T-helper 2 cell treated with Interferon-gamma antibody and Interleukin-4, amounts not matched to agents 5 μg/mL and 100 μg/mL, for 36 hours (primary cell): Measurements from ENCODE around the gene SCN2B.

Experiments used
- DNase-seq: peaks from one replicate; pipeline ENCODE4 v3.0.0; 2021; ENCODE audit warnings: low spot score
- H3K27ac Mint-ChIP-seq: one replicate; pipeline ENCODE4 v1.8.0; 2021; ENCODE audit warnings: mild to moderate bottlenecking, mixed read lengths
- H3K27me3 Mint-ChIP-seq: one replicate; pipeline ENCODE4 v1.8.0; 2021; ENCODE audit warnings: low read depth, mixed read lengths
- H3K36me3 Mint-ChIP-seq: one replicate; pipeline ENCODE4 v1.8.0; 2021; ENCODE audit warnings: low read depth, mixed read lengths
- H3K4me1 Mint-ChIP-seq: one replicate; pipeline ENCODE4 v1.8.0; 2021; ENCODE audit warnings: low read depth, mixed read lengths
- H3K4me3 Mint-ChIP-seq: one replicate; pipeline ENCODE4 v1.8.0; 2022; ENCODE audit warnings: mild to moderate bottlenecking, moderate library complexity, mixed read lengths
- H3K9me3 Mint-ChIP-seq: one replicate; pipeline ENCODE4 v1.8.0; 2021; ENCODE audit warnings: mixed read lengths

Gene SCN2B, protein sequence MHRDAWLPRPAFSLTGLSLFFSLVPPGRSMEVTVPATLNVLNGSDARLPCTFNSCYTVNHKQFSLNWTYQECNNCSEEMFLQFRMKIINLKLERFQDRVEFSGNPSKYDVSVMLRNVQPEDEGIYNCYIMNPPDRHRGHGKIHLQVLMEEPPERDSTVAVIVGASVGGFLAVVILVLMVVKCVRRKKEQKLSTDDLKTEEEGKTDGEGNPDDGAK

DNA sequence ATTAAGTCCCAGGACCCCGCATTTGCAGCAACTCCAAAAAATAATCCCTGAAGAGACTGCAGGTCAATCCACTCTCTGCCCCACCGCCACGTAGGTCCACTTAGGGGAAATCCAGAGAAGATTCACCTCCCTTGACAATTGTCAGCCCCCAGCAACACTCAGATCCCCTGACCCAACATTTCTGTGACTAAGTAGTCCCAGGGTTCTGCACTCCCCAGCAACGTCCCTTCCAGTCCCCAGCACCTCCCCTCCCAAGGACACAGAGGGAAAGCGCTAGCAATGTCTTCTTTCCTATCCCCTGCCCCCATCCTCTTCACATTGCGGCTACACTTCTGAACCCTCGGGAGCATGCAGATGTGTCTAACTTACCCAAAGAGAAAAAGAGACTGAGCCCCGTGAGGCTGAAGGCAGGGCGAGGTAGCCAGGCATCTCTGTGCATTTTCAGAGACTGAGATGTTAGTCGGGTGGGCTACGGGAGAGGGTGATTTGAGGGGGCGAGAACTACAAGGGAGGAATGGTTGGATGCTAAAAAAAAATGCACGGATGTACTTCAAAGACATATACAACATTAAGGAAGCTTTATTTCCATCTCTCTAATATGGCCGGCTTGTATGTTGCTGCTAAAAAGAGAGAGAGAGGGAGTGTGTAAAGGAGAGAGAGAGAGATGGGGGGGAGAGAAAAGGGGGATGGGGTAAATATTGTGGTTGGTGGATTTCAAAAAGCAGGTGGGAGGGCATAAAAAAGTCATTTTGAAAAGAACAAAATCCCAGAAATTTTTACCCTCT is at the start of gene SCN2B:
Gene SCN2B, minus strand, starts transcription at position 647 of the 785 bp plus-strand sequence. Its CDS starts 208 bp downstream, at position 439.
- H3K27me3 Mint-ChIP-seq, result peaks cover 17% of the 10 kb centered on the region
- H3K9me3 Mint-ChIP-seq, result no peaks in the 10 kb centered on the region
- H3K4me1 Mint-ChIP-seq, result peaks cover 3% of the 10 kb centered on the region
- H3K27ac Mint-ChIP-seq, result no peak within 1 kb of the TSS
- DNase-seq, result no peak
- no peak within 1 kb of the TSS for H3K4me3 Mint-ChIP-seq
- no peaks in the 10 kb centered on the region for H3K36me3 Mint-ChIP-seq

DNA sequence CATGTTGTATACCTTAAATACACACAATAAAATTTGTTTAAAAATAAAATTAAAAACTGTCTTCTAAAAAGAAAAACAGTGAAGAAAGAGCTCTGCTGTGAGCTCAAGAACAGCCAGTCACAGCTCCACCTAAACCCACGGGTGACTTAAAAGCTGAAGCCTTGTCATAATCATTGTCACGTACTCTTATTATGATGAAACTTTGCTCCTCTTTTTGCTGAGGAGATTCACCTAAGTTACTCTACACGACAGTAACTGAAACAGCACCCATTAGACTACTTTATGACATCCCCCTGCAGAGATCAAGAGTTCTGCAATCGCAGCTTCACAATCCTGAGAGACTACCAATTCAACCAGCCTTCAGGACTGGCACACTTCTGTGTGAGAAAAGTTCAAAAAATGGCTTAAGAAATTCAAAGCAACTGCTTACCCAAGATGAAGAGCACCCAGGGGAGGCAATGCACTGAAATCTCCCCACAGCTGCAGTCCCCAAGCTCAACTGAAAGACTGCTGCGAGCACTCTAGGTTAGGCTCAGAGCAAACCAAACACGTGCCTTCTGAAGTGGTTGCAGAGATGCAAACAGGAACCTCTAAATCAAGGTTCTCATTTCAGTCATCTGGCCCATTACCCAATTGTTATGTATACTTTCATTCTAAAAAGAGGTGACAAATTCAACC is 48.2 kb upstream of the SCN2B start, which contains the start of gene JAML:
Gene JAML, minus strand, starts transcription at position 501 of the 678 bp plus-strand sequence. CDS start 10,145 bp downstream, outside the sequence.
- Mint-ChIP-seq H3K4me3 (peak within 1 kb of the TSS; percentile 91), H3K9me3 (no peaks in the 10 kb centered on the region), H3K36me3 (peaks cover 48% of the 10 kb centered on the region), H3K27ac (peak within 1 kb of the TSS; percentile 92), H3K4me1 (peaks cover 84% of the 10 kb centered on the region), H3K27me3 (no peaks in the 10 kb centered on the region)
- DNase-seq, result peak; percentile 66

DNA sequence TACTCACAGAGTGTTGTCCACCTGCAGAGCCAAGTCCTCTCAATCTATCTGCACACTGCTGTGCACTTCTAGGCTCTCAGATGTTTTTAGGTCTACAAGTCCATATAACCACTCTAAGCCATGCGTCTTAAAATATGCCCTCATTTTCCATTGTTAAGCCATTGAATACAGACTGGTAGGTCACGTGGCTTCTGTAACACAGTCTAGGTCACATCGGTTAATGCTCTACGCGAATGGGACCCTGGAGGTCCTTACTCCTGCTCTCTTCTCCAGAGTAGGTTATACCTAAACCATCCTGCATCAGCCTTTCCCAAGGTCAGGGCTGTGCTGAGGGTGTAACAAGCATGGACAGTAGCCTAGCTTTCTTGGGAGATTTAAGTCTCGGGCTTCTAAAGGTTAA is 47.6 kb upstream of the SCN2B start:
- peaks cover 49% of the 10 kb centered on the region for H3K36me3 Mint-ChIP-seq
- no peak for DNase-seq
- no peaks in the 10 kb centered on the region for H3K27me3 Mint-ChIP-seq
- H3K4me1 Mint-ChIP-seq, result peaks cover 85% of the 10 kb centered on the region
- peak overlapping the region; percentile 91 for H3K4me3 Mint-ChIP-seq
- H3K9me3 Mint-ChIP-seq, result no peaks in the 10 kb centered on the region
- H3K27ac Mint-ChIP-seq, result peak overlapping the region; percentile 92

DNA sequence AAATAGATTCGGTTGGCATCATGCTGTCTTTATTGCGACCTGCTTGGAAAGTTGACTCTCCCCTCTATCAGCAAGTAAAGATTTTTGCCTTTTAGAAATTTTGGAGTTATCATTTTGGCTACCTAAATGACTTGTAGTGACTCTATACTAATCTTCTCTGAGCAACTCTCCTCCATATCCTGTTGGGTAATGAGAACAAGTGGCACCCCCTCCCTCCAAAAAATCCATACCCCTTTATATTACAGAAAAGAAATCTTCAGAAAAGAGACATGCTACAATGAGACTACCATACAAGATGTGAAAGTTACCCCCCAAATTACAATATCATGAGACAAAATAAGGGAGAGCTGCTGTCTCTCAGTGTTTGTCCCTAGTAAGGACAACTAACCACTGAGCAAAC is 47.1 kb upstream of the SCN2B start:
- Mint-ChIP-seq H3K36me3 (peaks cover 52% of the 10 kb centered on the region), H3K27me3 (no peaks in the 10 kb centered on the region), H3K4me3 (peak overlapping the region; percentile 91), H3K9me3 (no peaks in the 10 kb centered on the region), H3K27ac (peak overlapping the region; percentile 92), H3K4me1 (peaks cover 87% of the 10 kb centered on the region)
- DNase-seq, result no peak

DNA sequence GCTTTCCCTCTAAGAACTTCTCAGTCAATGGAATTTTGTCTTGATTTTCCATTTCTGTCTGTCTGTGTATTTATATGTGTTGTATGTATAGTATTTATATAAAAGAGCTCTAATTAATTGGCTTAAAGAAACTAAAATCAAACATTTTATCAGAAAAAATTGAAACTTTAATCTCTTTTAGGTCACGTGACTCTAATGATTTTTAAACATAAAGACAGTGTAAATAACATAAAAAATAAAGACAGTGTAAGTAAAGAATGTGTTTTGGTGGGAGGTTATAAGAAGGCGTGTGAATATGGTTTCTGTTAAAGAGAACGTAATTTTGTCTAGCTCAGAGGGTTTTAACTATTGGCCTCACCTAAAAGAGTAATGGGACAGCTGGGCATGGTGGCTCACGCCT is 46.0 kb upstream of the SCN2B start:
- peak overlapping the region; percentile 91 for H3K4me3 Mint-ChIP-seq
- H3K27ac Mint-ChIP-seq, result peak overlapping the region; percentile 78

DNA sequence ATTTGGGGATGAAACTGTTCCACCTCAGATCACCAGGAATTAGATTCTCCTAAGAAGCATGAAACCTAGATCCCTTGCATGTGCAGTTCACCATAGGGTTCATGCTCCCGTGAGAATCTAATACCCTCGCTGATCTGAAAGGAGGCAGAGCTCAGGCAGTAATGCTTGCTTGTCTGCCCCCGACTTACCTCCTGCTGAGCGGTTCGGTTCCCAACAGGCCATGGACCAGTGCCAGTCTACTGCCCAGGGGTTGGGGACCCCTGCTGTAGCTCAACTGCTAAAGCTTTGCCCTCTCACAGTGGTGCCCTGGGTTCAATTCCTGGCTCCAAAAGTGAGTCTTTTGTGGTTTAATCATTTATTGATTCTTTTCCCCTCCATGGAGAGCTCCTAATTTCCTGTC is 45.0 kb upstream of the SCN2B start:
- H3K9me3 Mint-ChIP-seq, result no peaks in the 10 kb centered on the region
- H3K27ac Mint-ChIP-seq, result peak overlapping the region; percentile 94
- peaks cover 87% of the 10 kb centered on the region for H3K4me1 Mint-ChIP-seq
- H3K36me3 Mint-ChIP-seq, result peaks cover 42% of the 10 kb centered on the region
- H3K27me3 Mint-ChIP-seq, result no peaks in the 10 kb centered on the region
- peak overlapping the region; percentile 40 for H3K4me3 Mint-ChIP-seq
- no peak for DNase-seq

More for the DNA sequence above, 46.0 kb upstream of the SCN2B start:
- peaks cover 48% of the 10 kb centered on the region for H3K36me3 Mint-ChIP-seq
- H3K4me1 Mint-ChIP-seq, result peaks cover 87% of the 10 kb centered on the region
- DNase-seq, result no peak
- H3K9me3 Mint-ChIP-seq, result no peaks in the 10 kb centered on the region
- no peaks in the 10 kb centered on the region for H3K27me3 Mint-ChIP-seq

DNA sequence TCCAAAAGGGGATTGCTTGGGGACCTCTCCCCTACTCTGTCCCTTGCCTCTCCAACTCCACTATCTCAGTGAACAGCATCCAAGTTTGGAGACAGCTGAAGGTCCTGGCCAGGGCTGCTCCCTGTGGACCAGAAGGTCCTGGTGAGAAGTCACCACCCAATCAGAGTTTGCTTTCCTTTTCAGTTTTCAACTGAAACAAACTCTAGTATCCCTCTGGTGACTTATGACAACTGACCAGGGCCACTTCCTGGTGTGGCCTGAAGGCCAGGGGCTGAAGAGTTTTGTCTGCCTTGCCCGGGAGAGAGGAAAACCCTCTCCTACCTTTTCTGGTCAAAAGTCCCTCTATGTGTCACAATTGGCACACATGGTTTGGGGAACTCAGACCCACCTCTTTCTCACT is 43.3 kb upstream of the SCN2B start:
- Mint-ChIP-seq H3K27me3 (no peaks in the 10 kb centered on the region), H3K27ac (peak overlapping the region; percentile 94), H3K36me3 (peaks cover 27% of the 10 kb centered on the region), H3K4me1 (peaks cover 88% of the 10 kb centered on the region), H3K9me3 (no peaks in the 10 kb centered on the region), H3K4me3 (peak overlapping the region; percentile 78)
- DNase-seq, result no peak

DNA sequence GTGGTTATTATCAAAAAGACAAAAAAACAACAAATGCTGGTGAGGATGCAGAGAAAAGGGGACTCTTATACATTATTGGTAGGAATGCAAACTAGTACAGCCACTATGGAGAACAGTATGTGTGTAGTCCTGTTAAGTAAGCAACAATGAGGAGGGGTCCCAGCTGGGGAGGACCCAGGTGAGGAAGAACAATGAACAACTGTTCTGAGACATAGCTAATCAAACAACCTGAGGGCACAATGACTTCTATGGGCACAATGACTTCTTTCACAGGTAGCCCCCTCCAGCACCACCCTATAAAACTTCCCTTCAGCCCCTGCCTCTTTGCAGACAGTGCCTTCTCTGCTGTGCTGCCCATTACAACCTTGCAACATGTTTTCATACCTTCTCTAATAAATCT is 42.8 kb upstream of the SCN2B start:
- peaks cover 91% of the 10 kb centered on the region for H3K4me1 Mint-ChIP-seq

DNA sequence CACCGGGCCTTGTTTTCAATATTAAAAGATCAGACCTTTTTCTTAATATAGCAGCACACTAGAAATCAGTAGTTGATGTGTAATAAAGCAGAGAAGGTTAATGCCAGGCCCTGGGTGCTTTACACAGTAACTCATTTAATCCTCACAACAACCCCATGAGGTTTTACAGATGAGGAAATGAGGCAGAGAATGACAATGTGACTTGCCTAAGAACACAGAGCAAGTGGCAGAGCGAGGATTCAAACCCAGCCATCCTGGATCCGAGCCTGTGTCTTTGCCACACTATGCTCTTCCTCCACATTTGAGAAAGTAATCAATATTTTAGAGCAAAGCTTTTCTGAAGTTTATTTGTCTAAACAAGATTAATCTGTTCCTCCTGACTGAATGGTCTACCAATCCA is 41.1 kb upstream of the SCN2B start:
- DNase-seq, result peak; percentile 42

More for the DNA sequence above, 42.8 kb upstream of the SCN2B start:
- no peak for DNase-seq
- Mint-ChIP-seq H3K4me3 (peak overlapping the region; percentile 78), H3K36me3 (peaks cover 25% of the 10 kb centered on the region), H3K9me3 (no peaks in the 10 kb centered on the region), H3K27ac (peak overlapping the region; percentile 94), H3K27me3 (no peaks in the 10 kb centered on the region)

DNA sequence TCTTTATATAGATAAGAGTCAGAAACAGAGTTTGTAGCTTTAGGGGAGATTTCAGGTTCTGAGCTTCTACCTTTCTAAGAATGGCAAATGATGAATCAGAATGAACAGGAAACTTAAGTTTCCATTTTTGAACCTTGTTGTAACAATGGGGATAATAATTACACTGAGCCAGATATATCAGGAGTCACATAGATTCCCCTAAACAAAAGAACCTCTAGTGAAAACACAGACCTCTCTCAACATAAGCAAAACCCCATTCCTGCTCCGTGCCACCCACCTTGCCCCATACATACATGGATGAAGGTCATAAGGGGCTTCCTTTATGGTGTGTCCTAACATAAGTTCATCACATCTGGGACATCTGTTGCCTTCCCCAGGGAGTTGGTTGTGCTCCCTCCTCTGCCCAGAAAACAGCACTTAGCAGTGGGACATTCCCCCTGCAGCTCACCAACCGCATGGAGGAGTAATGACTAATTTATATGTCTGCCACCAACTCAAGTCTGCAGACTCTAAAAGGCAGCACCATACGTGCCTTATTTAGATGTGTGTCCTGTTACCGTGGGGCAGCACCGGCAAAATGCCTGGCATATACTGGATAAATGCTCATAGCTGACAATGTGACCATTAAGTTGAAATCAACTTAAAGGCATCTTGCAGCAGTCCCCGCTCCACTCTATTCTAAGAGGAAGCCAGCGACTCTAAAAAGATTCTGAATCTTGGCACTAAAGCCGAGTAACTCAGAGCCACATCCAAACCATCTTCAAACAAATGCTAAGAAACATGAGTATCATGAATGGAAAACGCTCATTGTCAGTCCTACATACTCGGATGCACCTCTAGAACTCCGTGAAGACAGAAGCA is 40.4 kb upstream of the SCN2B start:
- H3K4me3 Mint-ChIP-seq, result peak overlapping the region; percentile 78
- peak; percentile 74 for DNase-seq
- peaks cover 40% of the 10 kb centered on the region for H3K36me3 Mint-ChIP-seq
- H3K9me3 Mint-ChIP-seq, result no peaks in the 10 kb centered on the region
- peaks cover 95% of the 10 kb centered on the region for H3K4me1 Mint-ChIP-seq
- H3K27ac Mint-ChIP-seq, result peak overlapping the region; percentile 94
- no peaks in the 10 kb centered on the region for H3K27me3 Mint-ChIP-seq

More for the DNA sequence above, 41.1 kb upstream of the SCN2B start:
- Mint-ChIP-seq H3K27me3 (no peaks in the 10 kb centered on the region), H3K9me3 (no peaks in the 10 kb centered on the region), H3K36me3 (peaks cover 37% of the 10 kb centered on the region), H3K27ac (peak overlapping the region; percentile 94), H3K4me3 (peak overlapping the region; percentile 78), H3K4me1 (peaks cover 95% of the 10 kb centered on the region)

DNA sequence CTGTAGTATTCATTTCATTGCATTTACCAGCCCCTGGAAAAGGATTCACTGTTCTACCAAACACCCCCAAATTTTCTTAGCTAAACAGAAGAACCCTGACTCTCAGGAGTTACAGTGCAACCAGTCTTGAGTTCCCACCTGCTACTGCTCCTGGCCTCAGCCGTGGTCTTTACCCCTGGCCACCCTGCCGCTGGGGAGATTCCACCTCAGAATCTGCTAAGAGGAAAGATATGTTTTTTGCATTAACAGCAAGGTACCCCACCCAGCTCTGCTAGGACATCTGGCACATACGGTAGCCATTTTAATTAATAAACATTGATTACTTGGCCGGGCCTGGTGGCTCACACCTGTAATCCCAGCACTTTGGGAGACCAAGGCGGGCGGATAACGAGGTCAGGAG is 39.3 kb upstream of the SCN2B start:
- Mint-ChIP-seq H3K9me3 (no peaks in the 10 kb centered on the region), H3K27ac (peak overlapping the region; percentile 94), H3K27me3 (no peaks in the 10 kb centered on the region), H3K4me3 (peak overlapping the region; percentile 78), H3K4me1 (peaks cover 91% of the 10 kb centered on the region), H3K36me3 (peaks cover 49% of the 10 kb centered on the region)
- DNase-seq, result no peak

DNA sequence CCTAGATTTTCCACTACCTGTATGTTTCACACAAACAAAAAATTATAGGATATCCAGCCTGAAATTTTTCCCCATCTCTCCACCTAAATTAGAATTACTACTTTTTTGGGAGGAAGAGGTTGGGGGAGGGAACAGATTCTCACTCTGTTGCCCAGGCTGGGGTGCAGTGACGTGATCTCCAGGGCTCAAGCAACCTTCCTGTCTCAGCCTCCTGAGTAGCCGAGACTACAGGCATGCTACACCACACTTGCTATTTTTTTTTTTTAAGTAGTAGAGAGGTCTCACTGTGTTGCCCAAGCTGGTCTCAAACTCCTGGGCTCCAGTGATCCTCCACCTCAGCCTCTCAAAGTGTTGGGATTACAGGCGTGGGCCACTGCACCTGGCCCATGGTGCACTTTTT is 38.8 kb upstream of the SCN2B start:
- peak overlapping the region; percentile 78 for H3K4me3 Mint-ChIP-seq
- H3K36me3 Mint-ChIP-seq, result peaks cover 53% of the 10 kb centered on the region
- H3K9me3 Mint-ChIP-seq, result no peaks in the 10 kb centered on the region
- peak overlapping the region; percentile 94 for H3K27ac Mint-ChIP-seq
- no peak for DNase-seq
- no peaks in the 10 kb centered on the region for H3K27me3 Mint-ChIP-seq
- peaks cover 92% of the 10 kb centered on the region for H3K4me1 Mint-ChIP-seq

DNA sequence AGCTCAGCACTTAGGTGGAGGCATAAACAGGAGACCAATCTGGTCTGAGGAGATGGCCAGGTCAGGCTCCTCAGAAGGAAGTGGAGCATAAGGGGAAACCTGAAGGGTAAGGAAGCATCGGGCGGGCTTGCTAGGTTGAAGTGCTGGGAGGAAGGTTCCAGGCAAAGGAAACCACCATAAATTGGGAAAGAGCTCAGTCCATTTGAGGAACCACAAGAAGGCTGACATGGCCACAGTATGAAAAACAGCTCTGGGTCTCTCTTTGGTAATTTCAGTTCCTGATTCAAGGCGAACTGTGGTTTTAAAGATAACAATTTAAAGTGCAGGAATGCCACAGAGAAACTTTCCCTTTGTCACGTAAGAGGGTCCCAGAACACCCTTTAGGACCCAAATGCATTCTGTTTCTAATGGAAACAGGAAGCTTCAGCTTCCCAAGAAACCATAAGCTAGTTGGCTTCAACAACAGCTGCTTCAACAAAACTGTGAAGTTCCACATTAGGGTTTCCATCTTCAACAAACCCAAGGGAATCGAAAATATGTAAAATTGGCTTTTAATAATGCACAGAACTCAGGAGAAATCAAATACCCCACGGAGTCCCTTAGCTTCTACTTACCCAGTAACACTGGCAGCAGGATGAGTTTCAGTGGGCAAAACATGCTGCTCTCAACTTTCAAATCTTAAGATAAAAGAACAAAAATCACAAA is 37.9 kb upstream of the SCN2B start:
- Mint-ChIP-seq H3K27me3 (no peaks in the 10 kb centered on the region), H3K9me3 (no peaks in the 10 kb centered on the region), H3K4me1 (peaks cover 86% of the 10 kb centered on the region), H3K27ac (peak overlapping the region; percentile 94), H3K4me3 (peak overlapping the region; percentile 78), H3K36me3 (peaks cover 51% of the 10 kb centered on the region)
- DNase-seq, result no peak
